ENCODE results near the gene TNFSF15.

GRCh38 chr9:114829574-114830440 lies 24.0 kb upstream of the TNFSF15 start:
- no peak for TF ChIP-seq ZNF274 (IDR thresholded peaks at IDR 0.05; ENCODE audit: low read length)
- TF ChIP-seq ZNF274 (tag by site-specific recombination; IDR thresholded peaks at IDR 0.05; ENCODE audit: borderline replicate concordance): no peak
- TF ChIP-seq WT1 (tag by site-specific recombination; IDR thresholded peaks at IDR 0.05): no peak
- TF ChIP-seq ELK4 (IDR thresholded peaks at IDR 0.05; ENCODE audit: borderline replicate concordance, low read depth, low read length): no peak
- no peak for TF ChIP-seq ZNF529 (tag by site-specific recombination; IDR thresholded peaks at IDR 0.05; ENCODE audit: insufficient replicate concordance)
- no peak for TF ChIP-seq ZNF707 (tag by site-specific recombination; IDR thresholded peaks at IDR 0.05)
- no peak for TF ChIP-seq ZNF76 (tag by site-specific recombination; IDR thresholded peaks at IDR 0.05; ENCODE audit: borderline replicate concordance, low read depth)
- TF ChIP-seq, protein P1, sequence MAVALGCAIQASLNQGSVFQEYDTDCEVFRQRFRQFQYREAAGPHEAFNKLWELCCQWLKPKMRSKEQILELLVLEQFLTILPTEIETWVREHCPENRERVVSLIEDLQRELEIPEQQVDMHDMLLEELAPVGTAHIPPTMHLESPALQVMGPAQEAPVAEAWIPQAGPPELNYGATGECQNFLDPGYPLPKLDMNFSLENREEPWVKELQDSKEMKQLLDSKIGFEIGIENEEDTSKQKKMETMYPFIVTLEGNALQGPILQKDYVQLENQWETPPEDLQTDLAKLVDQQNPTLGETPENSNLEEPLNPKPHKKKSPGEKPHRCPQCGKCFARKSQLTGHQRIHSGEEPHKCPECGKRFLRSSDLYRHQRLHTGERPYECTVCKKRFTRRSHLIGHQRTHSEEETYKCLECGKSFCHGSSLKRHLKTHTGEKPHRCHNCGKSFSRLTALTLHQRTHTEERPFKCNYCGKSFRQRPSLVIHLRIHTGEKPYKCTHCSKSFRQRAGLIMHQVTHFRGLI (tag by site-specific recombination; IDR thresholded peaks at IDR 0.05): no peak
